ENCODE measurements around the gene SPTAN1.
A peak's percentile ranks its signal among the peaks of the same experiment; 100 is the strongest.
"Not testable (repeated sequence)": the region's sequence is repeated elsewhere in the genome, so short reads cannot be mapped to it uniquely, and the experiment has no call there.

The SPTAN1 gene

GRCh38 chr9:128568470-128569078 is 16.2 kb downstream of the SPTAN1 start:
- no peaks in the 10 kb centered on the region for H3K27me3 Mint-ChIP-seq
- peaks cover 9% of the 10 kb centered on the region for H3K4me1 Mint-ChIP-seq (ENCODE audit: low read depth)
- H3K9me3 Mint-ChIP-seq (ENCODE audit: low read depth), result no peaks in the 10 kb centered on the region
- H3K27ac Mint-ChIP-seq, result no peak overlapping the region
- no peak overlapping the region for H3K4me3 Mint-ChIP-seq
- peaks cover 2% of the 10 kb centered on the region for H3K36me3 Mint-ChIP-seq

- H3K27me3 Mint-ChIP-seq, result no peaks in the 10 kb centered on the region
- H3K9me3 Mint-ChIP-seq (ENCODE audit: low read depth), result no peaks in the 10 kb centered on the region
- no peak overlapping the region for H3K4me3 Mint-ChIP-seq
- no peaks in the 10 kb centered on the region for H3K4me1 Mint-ChIP-seq (ENCODE audit: low read depth)
- peak overlapping the region; percentile 67 for H3K27ac Mint-ChIP-seq
- H3K36me3 Mint-ChIP-seq, result no peaks in the 10 kb centered on the region
Measured at GRCh38 chr9:128575469-128575868, 23.1 kb downstream of the SPTAN1 start.

- no peaks in the 10 kb centered on the region for H3K36me3 Mint-ChIP-seq
- no peak overlapping the region for H3K4me3 Mint-ChIP-seq
- H3K9me3 Mint-ChIP-seq (ENCODE audit: low read depth), result no peaks in the 10 kb centered on the region
- H3K4me1 Mint-ChIP-seq (ENCODE audit: low read depth), result no peaks in the 10 kb centered on the region
- no peaks in the 10 kb centered on the region for H3K27me3 Mint-ChIP-seq
- H3K27ac Mint-ChIP-seq, result peak overlapping the region; percentile 67
Measured at GRCh38 chr9:128575916-128576315, 23.5 kb downstream of the SPTAN1 start.

GRCh38 chr9:128577206-128577605 is 24.8 kb downstream of the SPTAN1 start:
- Mint-ChIP-seq H3K36me3 (no peaks in the 10 kb centered on the region), H3K4me3 (no peak overlapping the region), H3K4me1 (ENCODE audit: low read depth) (no peaks in the 10 kb centered on the region), H3K27me3 (no peaks in the 10 kb centered on the region), H3K27ac (no peak overlapping the region), H3K9me3 (ENCODE audit: low read depth) (no peaks in the 10 kb centered on the region)

GRCh38 chr9:128579194-128579593 is 26.8 kb downstream of the SPTAN1 start:
- Mint-ChIP-seq H3K27me3 (no peaks in the 10 kb centered on the region), H3K9me3 (ENCODE audit: low read depth) (no peaks in the 10 kb centered on the region), H3K4me3 (no peak overlapping the region), H3K36me3 (no peaks in the 10 kb centered on the region), H3K4me1 (ENCODE audit: low read depth) (no peaks in the 10 kb centered on the region), H3K27ac (no peak overlapping the region)

GRCh38 chr9:128580731-128581130 is 28.3 kb downstream of the SPTAN1 start:
- Mint-ChIP-seq H3K27me3 (no peaks in the 10 kb centered on the region), H3K36me3 (peaks cover 2% of the 10 kb centered on the region), H3K9me3 (ENCODE audit: low read depth) (no peaks in the 10 kb centered on the region), H3K27ac (no peak overlapping the region), H3K4me3 (no peak overlapping the region), H3K4me1 (ENCODE audit: low read depth) (no peaks in the 10 kb centered on the region)

GRCh38 chr9:128585155-128585554 is 32.8 kb downstream of the SPTAN1 start:
- H3K36me3 Mint-ChIP-seq; H3K9me3 Mint-ChIP-seq (ENCODE audit: low read depth); H3K4me3 Mint-ChIP-seq; H3K27me3 Mint-ChIP-seq; H3K27ac Mint-ChIP-seq: not testable (repeated sequence)
- H3K4me1 Mint-ChIP-seq (ENCODE audit: low read depth), result peaks cover 11% of the 10 kb centered on the region

- H3K27ac Mint-ChIP-seq, result peak overlapping the region; percentile 81
- H3K36me3 Mint-ChIP-seq, result not testable (repeated sequence)
Measured at GRCh38 chr9:128586934-128587333, 34.5 kb downstream of the SPTAN1 start.

GRCh38 chr9:128587453-128587852 is 35.1 kb downstream of the SPTAN1 start:
- no peaks in the 10 kb centered on the region for H3K27me3 Mint-ChIP-seq
- H3K36me3 Mint-ChIP-seq, result peaks cover 2% of the 10 kb centered on the region
- peaks cover 11% of the 10 kb centered on the region for H3K4me1 Mint-ChIP-seq (ENCODE audit: low read depth)
- peak overlapping the region; percentile 22 for H3K4me3 Mint-ChIP-seq
- no peaks in the 10 kb centered on the region for H3K9me3 Mint-ChIP-seq (ENCODE audit: low read depth)
- H3K27ac Mint-ChIP-seq, result peak overlapping the region; percentile 81

More at GRCh38 chr9:128586934-128587333, 34.5 kb downstream of the SPTAN1 start:
- peaks cover 11% of the 10 kb centered on the region for H3K4me1 Mint-ChIP-seq (ENCODE audit: low read depth)
- not testable (repeated sequence) for H3K9me3 Mint-ChIP-seq (ENCODE audit: low read depth); H3K4me3 Mint-ChIP-seq; H3K27me3 Mint-ChIP-seq

GRCh38 chr9:128588581-128589233 is 36.3 kb downstream of the SPTAN1 start:
- no peaks in the 10 kb centered on the region for H3K9me3 Mint-ChIP-seq (ENCODE audit: low read depth)
- peaks cover 2% of the 10 kb centered on the region for H3K36me3 Mint-ChIP-seq
- peak overlapping the region; percentile 58 for H3K27ac Mint-ChIP-seq
- H3K4me3 Mint-ChIP-seq, result no peak overlapping the region
- no peaks in the 10 kb centered on the region for H3K27me3 Mint-ChIP-seq
- peaks cover 11% of the 10 kb centered on the region for H3K4me1 Mint-ChIP-seq (ENCODE audit: low read depth)

- H3K4me3 Mint-ChIP-seq, result no peak overlapping the region
- no peaks in the 10 kb centered on the region for H3K9me3 Mint-ChIP-seq (ENCODE audit: low read depth)
- H3K27me3 Mint-ChIP-seq, result no peaks in the 10 kb centered on the region
- H3K36me3 Mint-ChIP-seq, result no peaks in the 10 kb centered on the region
- peaks cover 4% of the 10 kb centered on the region for H3K4me1 Mint-ChIP-seq (ENCODE audit: low read depth)
- no peak overlapping the region for H3K27ac Mint-ChIP-seq
Measured at GRCh38 chr9:128593039-128593438, 40.7 kb downstream of the SPTAN1 start.

- Mint-ChIP-seq H3K9me3 (ENCODE audit: low read depth) (no peaks in the 10 kb centered on the region), H3K4me3 (no peak overlapping the region), H3K27me3 (no peaks in the 10 kb centered on the region), H3K4me1 (ENCODE audit: low read depth) (peaks cover 1% of the 10 kb centered on the region), H3K27ac (no peak overlapping the region), H3K36me3 (no peaks in the 10 kb centered on the region)
Measured at GRCh38 chr9:128593856-128594255, 41.5 kb downstream of the SPTAN1 start.

- Mint-ChIP-seq H3K4me3 (no peak overlapping the region), H3K9me3 (ENCODE audit: low read depth) (no peaks in the 10 kb centered on the region), H3K27me3 (no peaks in the 10 kb centered on the region), H3K36me3 (no peaks in the 10 kb centered on the region), H3K4me1 (ENCODE audit: low read depth) (no peaks in the 10 kb centered on the region), H3K27ac (no peak overlapping the region)
Measured at GRCh38 chr9:128595471-128595870, 43.1 kb downstream of the SPTAN1 start.

- Mint-ChIP-seq H3K4me3 (no peak overlapping the region), H3K27ac (no peak overlapping the region), H3K36me3 (peaks cover 4% of the 10 kb centered on the region), H3K4me1 (ENCODE audit: low read depth) (no peaks in the 10 kb centered on the region), H3K9me3 (ENCODE audit: low read depth) (no peaks in the 10 kb centered on the region), H3K27me3 (no peaks in the 10 kb centered on the region)
Measured at GRCh38 chr9:128600099-128600498, 47.7 kb downstream of the SPTAN1 start.

GRCh38 chr9:128603697-128604096 is 51.3 kb downstream of the SPTAN1 start:
- no peak overlapping the region for H3K4me3 Mint-ChIP-seq
- peaks cover 4% of the 10 kb centered on the region for H3K36me3 Mint-ChIP-seq
- no peaks in the 10 kb centered on the region for H3K9me3 Mint-ChIP-seq (ENCODE audit: low read depth)

More at GRCh38 chr9:128603697-128604096, 51.3 kb downstream of the SPTAN1 start:
- Mint-ChIP-seq H3K4me1 (ENCODE audit: low read depth) (no peaks in the 10 kb centered on the region), H3K27ac (no peak overlapping the region), H3K27me3 (no peaks in the 10 kb centered on the region)
